ENCODE measurements around the gene RIPOR1. TPM values are rescaled to one million over a fixed set of nuclear protein-coding genes. Genes with fewer than 3 reads are reported as not detected.

Gene RIPOR1
- polyA plus RNA-seq, 1 donor (not counting 4 experiments of a cell fraction or from before 2014, with no cell fraction given), result 5.3 TPM

DNA sequence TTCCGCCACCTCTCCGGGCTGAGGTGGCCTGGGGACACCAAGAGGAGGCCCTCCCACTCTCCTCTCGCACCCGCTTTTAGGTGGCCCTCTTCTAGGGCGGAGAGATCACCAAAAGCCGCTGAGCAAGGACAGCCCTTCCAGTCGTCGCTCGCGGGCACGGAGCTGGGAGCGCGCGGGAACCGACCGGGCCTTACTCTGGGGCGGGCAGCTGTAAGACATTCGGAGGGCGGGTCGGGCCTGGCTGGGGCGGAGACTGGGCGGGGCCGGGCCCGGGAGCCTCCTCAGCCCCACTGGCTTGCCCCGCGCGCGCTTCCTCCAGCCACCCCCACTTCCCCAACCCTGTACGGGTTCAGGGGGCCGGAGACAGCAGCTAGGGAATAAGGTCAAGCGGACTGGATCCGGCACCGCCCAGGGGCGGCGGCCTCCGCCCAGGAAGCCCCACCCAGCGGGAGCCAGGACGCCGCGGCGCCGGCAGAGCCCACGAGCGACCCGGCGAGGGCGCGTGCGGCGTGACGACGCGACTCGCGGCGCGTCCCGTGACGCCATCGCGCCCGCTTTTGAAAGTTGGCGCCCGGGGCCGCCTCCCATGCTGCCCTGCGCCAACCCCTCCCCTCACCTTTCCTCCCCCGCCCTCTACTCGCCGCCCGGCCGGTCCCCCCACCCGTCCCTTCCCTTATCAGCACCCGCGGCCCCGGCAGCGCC lies 33.3 kb downstream of the RIPOR1 start:
- peaks cover 40% of the 10 kb centered on the region for H3K79me2 ChIP-seq (ENCODE audit: control insufficient read depth, insufficient read depth, low read length)
- H3K4me2 ChIP-seq (ENCODE audit: control insufficient read depth, extremely low read depth, insufficient read depth, low read depth, low read length), result peak overlapping the region; percentile 99
- no peaks in the 10 kb centered on the region for H3K9me1 ChIP-seq (ENCODE audit: control insufficient read depth, extremely low read depth, insufficient read depth, low read length)
- H3K27me3 ChIP-seq (ENCODE audit: control insufficient read depth, extremely low read depth, insufficient read depth, low read length), result no peaks in the 10 kb centered on the region
- H3K9ac ChIP-seq (ENCODE audit: control insufficient read depth, extremely low read depth, insufficient read depth, low read length), result peak overlapping the region; percentile 88
- H3K4me1 ChIP-seq (ENCODE audit: control insufficient read depth, extremely low read depth, insufficient read depth, low read length), result peaks cover 21% of the 10 kb centered on the region
- FAIRE-seq, result no peak
- dilution Hi-C loops (cut with MboI; ENCODE audit: extremely low pct_ligation_motif_present, low sequenced_read_pairs), result no loop called here
- no peaks in the 10 kb centered on the region for H3K36me3 ChIP-seq (ENCODE audit: control insufficient read depth in 2 of 2, extremely low read depth in 1 of 2, insufficient read depth in 2 of 2, low read length in 2 of 2)
- peak overlapping the region; percentile 61 for H2AFZ ChIP-seq (ENCODE audit: control insufficient read depth, low read length)
- H4K20me1 ChIP-seq (ENCODE audit: control insufficient read depth, extremely low read depth, insufficient read depth, low read length), result no peaks in the 10 kb centered on the region
- TF ChIP-seq EZH2 (IDR thresholded peaks at IDR 0.05; ENCODE audit: low read length), result no peak
- TF ChIP-seq, protein P1, sequence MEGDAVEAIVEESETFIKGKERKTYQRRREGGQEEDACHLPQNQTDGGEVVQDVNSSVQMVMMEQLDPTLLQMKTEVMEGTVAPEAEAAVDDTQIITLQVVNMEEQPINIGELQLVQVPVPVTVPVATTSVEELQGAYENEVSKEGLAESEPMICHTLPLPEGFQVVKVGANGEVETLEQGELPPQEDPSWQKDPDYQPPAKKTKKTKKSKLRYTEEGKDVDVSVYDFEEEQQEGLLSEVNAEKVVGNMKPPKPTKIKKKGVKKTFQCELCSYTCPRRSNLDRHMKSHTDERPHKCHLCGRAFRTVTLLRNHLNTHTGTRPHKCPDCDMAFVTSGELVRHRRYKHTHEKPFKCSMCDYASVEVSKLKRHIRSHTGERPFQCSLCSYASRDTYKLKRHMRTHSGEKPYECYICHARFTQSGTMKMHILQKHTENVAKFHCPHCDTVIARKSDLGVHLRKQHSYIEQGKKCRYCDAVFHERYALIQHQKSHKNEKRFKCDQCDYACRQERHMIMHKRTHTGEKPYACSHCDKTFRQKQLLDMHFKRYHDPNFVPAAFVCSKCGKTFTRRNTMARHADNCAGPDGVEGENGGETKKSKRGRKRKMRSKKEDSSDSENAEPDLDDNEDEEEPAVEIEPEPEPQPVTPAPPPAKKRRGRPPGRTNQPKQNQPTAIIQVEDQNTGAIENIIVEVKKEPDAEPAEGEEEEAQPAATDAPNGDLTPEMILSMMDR (optimal IDR thresholded peaks at IDR 0.05 in 1 of 3, IDR thresholded peaks at IDR 0.05 in 1 of 3, conservative IDR thresholded peaks at IDR 0.05 in 1 of 3; ENCODE audit: extremely low read depth in 1 of 3, insufficient read depth in 2 of 3, low read length in 3 of 3), result no peak
- no peaks in the 10 kb centered on the region for H3K9me3 ChIP-seq (ENCODE audit: control insufficient read depth, low read depth, low read length)
- peak overlapping the region; percentile 68 to 96 (median 81) for H3K4me3 ChIP-seq (ENCODE audit: control insufficient read depth in 2 of 3, extremely low read depth in 1 of 3, insufficient read depth in 2 of 3, low read depth in 1 of 3, low read length in 3 of 3)
- H3K27ac ChIP-seq (ENCODE audit: control insufficient read depth, insufficient read depth, low read length), result peak overlapping the region; percentile 81
- DNase-seq (ENCODE audit: low read depth, low spot score), result peak; percentile 86

DNA sequence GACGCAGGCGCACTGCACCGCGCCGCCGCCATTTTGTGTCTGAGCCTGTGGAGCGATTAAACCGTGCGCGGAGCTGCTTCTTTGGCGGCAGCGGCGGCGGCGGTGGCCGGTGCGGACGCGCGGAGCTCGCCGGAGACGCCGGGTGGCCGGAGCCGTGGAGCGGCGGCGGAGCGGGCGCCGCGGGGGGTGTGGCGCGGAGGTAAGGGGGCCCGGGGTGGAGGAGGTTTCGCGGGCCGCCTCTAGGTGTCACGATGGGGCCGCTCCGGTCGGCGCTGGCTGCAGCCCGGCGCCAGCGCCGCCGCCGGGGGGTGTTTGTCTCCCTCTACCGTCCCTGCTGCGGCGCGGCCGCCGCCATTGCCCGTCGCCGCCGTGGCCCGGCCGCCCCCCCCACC lies 33.9 kb downstream of the RIPOR1 start, which contains the start of gene CTCF:
CTCF (plus strand) TSS at position 1 of the 392 bp plus-strand sequence. CDS start 48,307 bp downstream, outside the sequence.
- H3K4me1 ChIP-seq (ENCODE audit: control insufficient read depth, extremely low read depth, insufficient read depth, low read length), result peaks cover 21% of the 10 kb centered on the region
- FAIRE-seq, result no peak
- dilution Hi-C loops (cut with MboI; ENCODE audit: extremely low pct_ligation_motif_present, low sequenced_read_pairs), result no loop called here

More for the DNA sequence above, 33.9 kb downstream of the RIPOR1 start, which contains the start of gene CTCF:
- Histone ChIP-seq H4K20me1 (ENCODE audit: control insufficient read depth, extremely low read depth, insufficient read depth, low read length) (peaks cover 2% of the 10 kb centered on the region), H2AFZ (ENCODE audit: control insufficient read depth, low read length) (peak within 1 kb of the TSS; percentile 61), H3K9me1 (ENCODE audit: control insufficient read depth, extremely low read depth, insufficient read depth, low read length) (no peaks in the 10 kb centered on the region), H3K27me3 (ENCODE audit: control insufficient read depth, extremely low read depth, insufficient read depth, low read length) (no peaks in the 10 kb centered on the region), H3K4me2 (ENCODE audit: control insufficient read depth, extremely low read depth, insufficient read depth, low read depth, low read length) (peak within 1 kb of the TSS; percentile 99), H3K9me3 (ENCODE audit: control insufficient read depth, low read depth, low read length) (no peaks in the 10 kb centered on the region), H3K79me2 (ENCODE audit: control insufficient read depth, insufficient read depth, low read length) (peaks cover 45% of the 10 kb centered on the region), H3K9ac (ENCODE audit: control insufficient read depth, extremely low read depth, insufficient read depth, low read length) (peak within 1 kb of the TSS; percentile 88), H3K27ac (ENCODE audit: control insufficient read depth, insufficient read depth, low read length) (peak within 1 kb of the TSS; percentile 92), H3K4me3 (ENCODE audit: control insufficient read depth in 2 of 3, extremely low read depth in 1 of 3, insufficient read depth in 2 of 3, low read depth in 1 of 3, low read length in 3 of 3) (peak within 1 kb of the TSS; percentile 86 to 96 (median 96)), H3K36me3 (ENCODE audit: control insufficient read depth in 2 of 2, extremely low read depth in 1 of 2, insufficient read depth in 2 of 2, low read length in 2 of 2) (no peaks in the 10 kb centered on the region)
- peak; percentile 33 for DNase-seq (ENCODE audit: low read depth, low spot score)
- TF ChIP-seq, protein P1 (optimal IDR thresholded peaks at IDR 0.05 in 1 of 3, IDR thresholded peaks at IDR 0.05 in 1 of 3, conservative IDR thresholded peaks at IDR 0.05 in 1 of 3; ENCODE audit: extremely low read depth in 1 of 3, insufficient read depth in 2 of 3, low read length in 3 of 3), result peak in 2 of 3 experiments; percentile 61 to 69
- TF ChIP-seq EZH2 (IDR thresholded peaks at IDR 0.05; ENCODE audit: low read length), result no peak
